BLaER1 treated with 17β-estradiol and CSF1 and Interleukin-3, amounts not matched to agents 10 nM and 100 nM (cell line): ENCODE results near the gene OR2C1.

Experiments used
- H3K27ac ChIP-seq, 11 experiments: shearing (Covaris generic); formaldehyde crosslinking; 2 replicates each; pipeline ENCODE4 v1.8.1; 2022
- H3K27me3 ChIP-seq, 11 experiments: shearing (Covaris generic); formaldehyde crosslinking; 2 replicates each; pipeline ENCODE4 v1.8.1; 2022
- H3K36me3 ChIP-seq, 11 experiments: shearing (Covaris generic); formaldehyde crosslinking; 2 replicates each; pipeline ENCODE4 v1.8.1; 2022
- H3K4me1 ChIP-seq, 10 experiments: shearing (Covaris generic); formaldehyde crosslinking; 2 replicates each; pipeline ENCODE4 v1.8.1; 2022
- H3K4me2 ChIP-seq, 11 experiments: shearing (Covaris generic); formaldehyde crosslinking; 2 replicates each; pipeline ENCODE4 v1.8.1; 2022
- H3K4me3 ChIP-seq, 10 experiments: shearing (Covaris generic); formaldehyde crosslinking; 2 replicates each; pipeline ENCODE4 v1.8.1; 2022
- H3K9ac ChIP-seq, 11 experiments: shearing (Covaris generic); formaldehyde crosslinking; 2 replicates each; pipeline ENCODE4 v1.8.1; 2022
- H3K9me3 ChIP-seq, 11 experiments: shearing (Covaris generic); formaldehyde crosslinking; replicated peaks in 1 of 11; 2 replicates each; pipeline ENCODE4 v1.8.1; 2022
- H4K20me1 ChIP-seq, 11 experiments: shearing (Covaris generic); formaldehyde crosslinking; 2 replicates each; pipeline ENCODE4 v1.8.1; 2022
- Cebpa-rat ChIP-seq, 11 experiments: shearing (Covaris generic); IDR thresholded peaks; 2 replicates each; pipeline ENCODE4 v1.8.1; 2022

Gene OR2C1

DNA sequence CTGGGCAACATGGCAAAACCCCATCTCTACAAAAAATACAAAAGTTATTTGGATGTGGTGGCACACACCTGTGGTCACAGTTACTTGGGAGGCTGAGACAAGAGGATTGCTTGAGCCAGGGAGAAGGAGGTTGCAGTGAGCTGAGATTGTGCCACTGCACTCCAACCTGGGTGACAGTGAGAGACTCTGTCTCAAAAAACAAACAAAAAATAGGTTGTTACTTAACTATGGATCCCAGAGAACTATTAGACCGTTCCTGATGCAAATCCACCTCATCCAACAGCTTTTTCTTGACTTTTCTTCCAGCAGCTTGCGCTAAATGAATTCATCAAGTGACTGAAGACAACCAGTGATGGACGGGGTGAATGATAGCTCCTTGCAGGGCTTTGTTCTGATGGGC is at the start of gene OR2C1:
Gene OR2C1 (plus strand): TSS at position 301 of the 400 bp plus-strand sequence. CDS start 52 bp downstream, at position 353.
- no peaks in the 10 kb centered on the region for H4K20me1 ChIP-seq
- no peak within 1 kb of the TSS for H3K27ac ChIP-seq
- peaks cover 0 to 17% (median 9%) of the 10 kb centered on the region in 10 experiments; a peak in 14 of 20 replicates for H3K4me1 ChIP-seq
- peaks cover 59 to 93% (median 70%) of the 10 kb centered on the region in 11 experiments for H3K9me3 ChIP-seq
- H3K4me2 ChIP-seq: no peak within 1 kb of the TSS
- 0 out of 20 replicates have a peak within 1 kb of the TSS, but pooled peaks of 1 of the 10 experiments have one; percentile 14 for H3K4me3 ChIP-seq
- no peak within 1 kb of the TSS for H3K9ac ChIP-seq
- H3K27me3 ChIP-seq: no peaks in the 10 kb centered on the region
- no peak for TF ChIP-seq Cebpa-rat (IDR thresholded peaks at IDR 0.05)
- peaks cover 0 to 4% (median 0%) of the 10 kb centered on the region in 11 experiments; a peak in 1 of 22 replicates for H3K36me3 ChIP-seq

- Histone ChIP-seq H4K20me1 (no peaks in the 10 kb centered on the region), H3K9ac (peak overlapping the region; percentile 83 to 94 (median 90)), H3K36me3 (peaks cover 71 to 88% (median 77%) of the 10 kb centered on the region in 11 experiments), H3K4me3 (peak overlapping the region; percentile 57 to 81 (median 74)), H3K4me2 (peak overlapping the region; percentile 82 to 95 (median 87)), H3K27me3 (no peaks in the 10 kb centered on the region), H3K4me1 (peaks cover 5 to 16% (median 12%) of the 10 kb centered on the region in 10 experiments; a peak in 14 of 20 replicates), H3K27ac (peak overlapping the region; percentile 86 to 98 (median 93)), H3K9me3 (peaks cover 91 to 100% (median 95%) of the 10 kb centered on the region in 11 experiments)
- no peak for TF ChIP-seq Cebpa-rat (IDR thresholded peaks at IDR 0.05)
Measured at GRCh38 chr16:3306078-3306477, 49.6 kb upstream of the OR2C1 start.

DNA sequence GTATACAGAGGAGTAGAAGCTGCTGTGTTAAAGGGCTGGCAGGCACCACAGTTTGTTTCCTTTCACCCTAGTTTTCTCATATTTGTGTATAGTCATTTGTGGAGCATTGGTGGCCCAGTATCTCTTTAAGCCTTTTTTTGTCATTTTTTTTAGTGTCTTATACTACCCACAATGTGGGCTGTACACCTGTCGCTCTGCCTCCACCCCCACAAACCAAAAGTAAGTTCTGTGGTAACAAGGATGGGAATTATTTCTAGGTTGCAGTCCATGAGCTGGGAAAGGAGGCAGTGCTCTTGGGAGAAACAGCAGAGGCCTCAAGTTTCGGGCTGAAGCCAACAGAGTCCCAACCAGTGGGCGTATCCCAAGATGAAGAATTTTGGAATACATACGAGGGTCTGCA is 44.2 kb upstream of the OR2C1 start:
- H3K9ac ChIP-seq: no peak overlapping the region
- peaks cover 99 to 100% (median 100%) of the 10 kb centered on the region in 11 experiments for H3K36me3 ChIP-seq
- H3K9me3 ChIP-seq: peaks cover 100% of the 10 kb centered on the region in 11 experiments
- H3K4me2 ChIP-seq: no peak overlapping the region
- no peaks in the 10 kb centered on the region for H3K27me3 ChIP-seq
- H3K4me3 ChIP-seq: no peak overlapping the region
- TF ChIP-seq Cebpa-rat (IDR thresholded peaks at IDR 0.05): no peak
- H3K4me1 ChIP-seq: peaks cover 0 to 3% (median 0%) of the 10 kb centered on the region in 10 experiments; a peak in 3 of 20 replicates
- H3K27ac ChIP-seq: no peak overlapping the region
- H4K20me1 ChIP-seq: no peaks in the 10 kb centered on the region

DNA sequence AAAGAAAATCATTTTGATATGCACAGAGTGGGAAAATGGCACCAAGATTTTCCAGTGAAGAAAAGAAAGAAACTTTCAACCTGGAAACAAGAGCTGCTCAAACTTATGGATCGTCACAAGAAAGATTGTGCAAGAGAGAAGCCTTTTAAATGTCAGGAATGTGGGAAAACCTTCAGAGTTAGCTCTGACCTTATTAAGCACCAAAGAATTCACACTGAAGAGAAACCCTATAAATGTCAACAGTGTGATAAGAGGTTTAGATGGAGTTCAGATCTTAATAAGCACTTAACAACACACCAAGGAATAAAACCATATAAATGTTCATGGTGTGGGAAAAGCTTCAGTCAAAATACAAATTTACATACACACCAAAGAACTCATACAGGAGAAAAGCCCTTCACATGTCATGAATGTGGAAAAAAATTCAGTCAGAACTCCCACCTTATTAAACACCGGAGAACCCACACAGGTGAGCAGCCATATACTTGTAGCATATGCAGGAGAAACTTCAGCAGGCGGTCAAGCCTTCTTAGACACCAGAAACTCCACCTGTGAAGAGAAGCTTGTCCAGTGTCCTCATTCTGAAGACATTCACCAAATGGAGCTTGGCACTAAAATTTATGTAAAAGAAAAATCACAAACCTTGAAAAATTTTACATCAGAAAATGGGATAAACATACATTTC is 38.2 kb upstream of the OR2C1 start:
- H3K9ac ChIP-seq: no peak overlapping the region
- no peaks in the 10 kb centered on the region for H3K4me1 ChIP-seq
- no peak overlapping the region for H3K4me2 ChIP-seq
- peaks cover 100% of the 10 kb centered on the region in 11 experiments for H3K9me3 ChIP-seq
- no peaks in the 10 kb centered on the region for H4K20me1 ChIP-seq
- no peak overlapping the region for H3K27ac ChIP-seq
- H3K27me3 ChIP-seq: no peaks in the 10 kb centered on the region
- peaks cover 71 to 93% (median 80%) of the 10 kb centered on the region in 11 experiments for H3K36me3 ChIP-seq
- TF ChIP-seq Cebpa-rat (IDR thresholded peaks at IDR 0.05): no peak
- peak overlapping the region; percentile 16 to 56 (median 36); a peak in 15 of 20 replicates for H3K4me3 ChIP-seq

DNA sequence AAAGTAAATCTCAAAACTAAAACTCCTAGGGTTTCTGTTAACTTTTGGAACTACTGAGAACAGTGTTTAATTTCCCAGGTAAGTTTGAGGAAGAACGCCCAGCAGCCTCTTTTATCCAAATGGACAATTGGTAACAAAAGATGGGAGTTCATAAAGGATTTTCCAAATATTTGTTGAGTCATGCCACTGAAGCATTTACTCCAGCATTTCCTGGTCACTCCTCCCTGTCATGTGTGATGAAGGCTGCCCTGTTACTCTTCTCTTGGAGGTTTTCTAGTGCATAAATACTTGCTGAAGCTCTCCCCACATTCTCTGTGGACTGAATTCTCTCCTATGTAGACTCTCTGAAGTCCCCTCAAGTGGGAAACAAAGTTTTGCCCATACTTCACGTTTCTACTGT is 33.9 kb upstream of the OR2C1 start:
- Histone ChIP-seq H3K4me2 (no peak overlapping the region), H3K9me3 (peaks cover 78 to 96% (median 90%) of the 10 kb centered on the region in 11 experiments), H4K20me1 (no peaks in the 10 kb centered on the region), H3K27ac (0 out of 22 replicates have a peak overlapping the region, but pooled peaks of 1 of the 11 experiments have one; percentile 1), H3K9ac (no peak overlapping the region), H3K27me3 (no peaks in the 10 kb centered on the region), H3K4me1 (no peaks in the 10 kb centered on the region), H3K36me3 (peaks cover 28 to 54% (median 39%) of the 10 kb centered on the region in 11 experiments), H3K4me3 (no peak overlapping the region)
- no peak for TF ChIP-seq Cebpa-rat (IDR thresholded peaks at IDR 0.05)

DNA sequence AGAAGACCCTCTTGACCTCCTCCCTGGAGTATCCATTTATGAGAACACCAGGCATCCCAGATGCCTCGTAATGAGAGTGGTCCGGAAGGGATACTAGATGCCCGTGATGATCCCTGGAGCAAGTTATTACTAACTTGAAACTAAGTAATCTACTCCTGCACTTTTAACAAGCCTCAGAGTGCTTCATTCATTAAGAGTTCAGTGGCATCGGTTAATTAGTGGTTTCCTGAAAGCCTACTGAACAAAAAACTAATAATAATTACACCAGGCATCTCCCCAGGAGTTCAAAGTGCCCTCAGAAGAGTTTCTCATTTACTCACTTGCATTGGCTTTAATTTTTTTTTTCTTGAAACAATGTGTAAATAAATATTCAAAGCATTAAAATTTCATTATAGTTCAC is 28.2 kb upstream of the OR2C1 start:
- no peak for TF ChIP-seq Cebpa-rat (IDR thresholded peaks at IDR 0.05)
- H3K36me3 ChIP-seq: peaks cover 0 to 6% (median 0%) of the 10 kb centered on the region in 11 experiments; a peak in 1 of 22 replicates
- H3K4me1 ChIP-seq: no peaks in the 10 kb centered on the region
- H3K9me3 ChIP-seq: peaks cover 40 to 79% (median 51%) of the 10 kb centered on the region in 11 experiments
- no peak overlapping the region for H3K9ac ChIP-seq
- no peak overlapping the region for H3K4me2 ChIP-seq
- no peaks in the 10 kb centered on the region for H3K27me3 ChIP-seq
- no peak overlapping the region for H3K4me3 ChIP-seq
- no peak overlapping the region for H3K27ac ChIP-seq
- H4K20me1 ChIP-seq: no peaks in the 10 kb centered on the region

DNA sequence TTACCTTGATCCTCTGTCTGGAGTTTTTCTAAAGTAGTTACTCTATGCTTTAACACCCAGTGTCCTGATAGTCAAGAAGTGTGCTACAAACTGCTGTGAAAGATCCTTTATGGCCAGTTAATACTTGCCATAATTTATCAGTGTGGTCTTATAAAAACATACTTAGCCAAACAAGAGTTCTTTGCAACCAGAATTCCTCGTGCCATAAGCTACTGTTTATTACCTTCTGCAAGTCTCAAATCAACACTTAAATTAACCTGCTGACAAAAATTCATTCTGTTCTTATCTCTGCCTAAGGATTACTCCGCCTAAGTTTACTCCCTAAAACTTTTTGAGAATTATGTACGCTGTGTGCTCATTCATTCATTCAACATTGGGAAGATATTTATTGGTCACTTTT is 27.6 kb upstream of the OR2C1 start:
- no peak overlapping the region for H3K9ac ChIP-seq
- no peak overlapping the region for H3K27ac ChIP-seq
- no peak overlapping the region for H3K4me3 ChIP-seq
- peaks cover 0 to 6% (median 0%) of the 10 kb centered on the region in 11 experiments; a peak in 1 of 22 replicates for H3K36me3 ChIP-seq
- H3K4me2 ChIP-seq: no peak overlapping the region
- H3K9me3 ChIP-seq: peaks cover 34 to 78% (median 45%) of the 10 kb centered on the region in 11 experiments
- H3K4me1 ChIP-seq: no peaks in the 10 kb centered on the region
- TF ChIP-seq Cebpa-rat (IDR thresholded peaks at IDR 0.05): no peak
- no peaks in the 10 kb centered on the region for H3K27me3 ChIP-seq
- no peaks in the 10 kb centered on the region for H4K20me1 ChIP-seq

DNA sequence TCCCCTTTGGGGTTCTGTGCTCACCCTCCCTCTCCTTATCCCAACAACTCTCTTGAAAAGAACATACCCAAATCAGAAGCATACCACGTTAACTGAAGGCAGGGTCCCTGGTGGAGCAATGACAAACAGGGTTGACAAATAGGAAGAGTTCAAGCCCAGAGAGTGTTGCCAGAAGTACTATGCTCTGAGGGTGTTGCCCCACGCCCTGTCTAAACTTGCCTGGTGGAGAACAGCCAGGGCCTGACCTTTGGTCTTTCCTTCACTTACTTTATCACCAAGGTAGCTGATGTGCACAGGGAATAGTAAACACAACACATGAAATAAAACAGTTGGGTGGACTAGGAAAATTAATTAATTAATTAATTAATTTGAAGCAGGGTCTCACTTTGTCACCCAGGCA is 27.0 kb upstream of the OR2C1 start:
- no peak overlapping the region for H3K9ac ChIP-seq
- H4K20me1 ChIP-seq: no peaks in the 10 kb centered on the region
- peaks cover 0 to 6% (median 0%) of the 10 kb centered on the region in 11 experiments; a peak in 1 of 22 replicates for H3K36me3 ChIP-seq
- no peak overlapping the region for H3K27ac ChIP-seq
- no peak overlapping the region for H3K4me3 ChIP-seq
- H3K4me2 ChIP-seq: no peak overlapping the region
- TF ChIP-seq Cebpa-rat (IDR thresholded peaks at IDR 0.05): no peak
- peaks cover 34 to 78% (median 45%) of the 10 kb centered on the region in 11 experiments for H3K9me3 ChIP-seq
- no peaks in the 10 kb centered on the region for H3K4me1 ChIP-seq
- H3K27me3 ChIP-seq: no peaks in the 10 kb centered on the region

- TF ChIP-seq Cebpa-rat (IDR thresholded peaks at IDR 0.05): no peak
- H3K4me2 ChIP-seq: no peak overlapping the region
- no peaks in the 10 kb centered on the region for H4K20me1 ChIP-seq
- H3K9ac ChIP-seq: no peak overlapping the region
- no peak overlapping the region for H3K4me3 ChIP-seq
- H3K36me3 ChIP-seq: no peaks in the 10 kb centered on the region
- no peaks in the 10 kb centered on the region for H3K27me3 ChIP-seq
- peaks cover 30 to 58% (median 40%) of the 10 kb centered on the region in 11 experiments for H3K9me3 ChIP-seq
- H3K4me1 ChIP-seq: peaks cover 0 to 11% (median 6%) of the 10 kb centered on the region in 10 experiments; a peak in 7 of 20 replicates
- H3K27ac ChIP-seq: no peak overlapping the region
Measured at GRCh38 chr16:3346041-3346440, 9.6 kb upstream of the OR2C1 start.
